ENCODE data around the gene ZNF496. TPM values are rescaled to one million over a fixed set of nuclear protein-coding genes. Genes with fewer than 3 reads are reported as not detected.
"Not testable (repeated sequence)": the region's sequence is repeated elsewhere in the genome, so short reads cannot be mapped to it uniquely, and the experiment has no call there.

ZNF496 gene
- total RNA-seq, 1 donor from 2014 or later = 47.1 TPM

- H3K9me3 Mint-ChIP-seq = no peaks in the 10 kb centered on the region
- H3K36me3 Mint-ChIP-seq = no peaks in the 10 kb centered on the region
- no peaks in the 10 kb centered on the region for H3K27me3 Mint-ChIP-seq
- no peak for TF ChIP-seq CTCF (conservative IDR thresholded peaks at IDR 0.05)
- H3K4me3 Mint-ChIP-seq = no peak overlapping the region
- DNase-seq (ENCODE audit: extremely low spot score, unreplicated experiment) = no peak
- H3K4me1 Mint-ChIP-seq (ENCODE audit: unreplicated experiment) = no peaks in the 10 kb centered on the region
- H3K27ac Mint-ChIP-seq = no peak overlapping the region
Measured at GRCh38 chr1:247266053-247266452, 65.6 kb downstream of the ZNF496 start.

GRCh38 chr1:247255772-247256171 lies 75.9 kb downstream of the ZNF496 start, which contains the start of gene VN1R5:
Gene VN1R5, plus strand, starts transcription at chr1:247256072.
- H3K27ac Mint-ChIP-seq; DNase-seq (ENCODE audit: extremely low spot score, unreplicated experiment); H3K27me3 Mint-ChIP-seq; H3K4me3 Mint-ChIP-seq; H3K4me1 Mint-ChIP-seq (ENCODE audit: unreplicated experiment); H3K36me3 Mint-ChIP-seq; H3K9me3 Mint-ChIP-seq: not testable (repeated sequence)

- Mint-ChIP-seq H3K4me3 (no peak overlapping the region), H3K4me1 (ENCODE audit: unreplicated experiment) (no peaks in the 10 kb centered on the region), H3K27ac (no peak overlapping the region), H3K9me3 (peaks cover 9% of the 10 kb centered on the region), H3K27me3 (no peaks in the 10 kb centered on the region), H3K36me3 (no peaks in the 10 kb centered on the region)
- TF ChIP-seq CTCF (conservative IDR thresholded peaks at IDR 0.05) = no peak
- DNase-seq (ENCODE audit: extremely low spot score, unreplicated experiment) = no peak
Measured at GRCh38 chr1:247247568-247247967, 84.1 kb downstream of the ZNF496 start.

Other genes starting within 250 kb of the ZNF496 start
- 19.8 and 21.3 TPM in 2 replicates for gene ZNF669, start 227.5 kb downstream of the ZNF496 start, total RNA-seq (ENCODE audit: low replicate concordance)
- gene ZNF124, start 159.8 kb downstream of the ZNF496 start, total RNA-seq (ENCODE audit: low replicate concordance) = 55.1 and 134 TPM in 2 replicates
- gene VN1R5, start 75.8 kb downstream of the ZNF496 start, total RNA-seq (ENCODE audit: low replicate concordance) = not detected in 2 replicates
- gene NLRP3, start 84.3 kb upstream of the ZNF496 start, total RNA-seq (ENCODE audit: low replicate concordance) = not detected in 2 replicates
- not detected in 2 replicates for gene OR2B11, start 126.2 kb upstream of the ZNF496 start, total RNA-seq (ENCODE audit: low replicate concordance)
- gene OR2C3, start 204.6 kb upstream of the ZNF496 start, total RNA-seq (ENCODE audit: low replicate concordance) = not detected in 2 replicates
- not detected in 2 replicates for gene GCSAML, start 217.3 kb upstream of the ZNF496 start, total RNA-seq (ENCODE audit: low replicate concordance)